ENCODE results near the gene KCNH3.

Gene KCNH3

GRCh38 chr12:49543914-49544815 lies 5.3 kb downstream of the KCNH3 start:
- peak; percentile 60 for DNase-seq (ENCODE audit: low spot score)

GRCh38 chr12:49545815-49546214 lies 7.0 kb downstream of the KCNH3 start:
- no peak for DNase-seq (ENCODE audit: low spot score)

- DNase-seq (ENCODE audit: low spot score), result no peak
Observed at GRCh38 chr12:49546481-49546880, 7.7 kb downstream of the KCNH3 start.

GRCh38 chr12:49547090-49547690 lies 8.4 kb downstream of the KCNH3 start:
- no peak for DNase-seq (ENCODE audit: low spot score)

GRCh38 chr12:49548481-49548821 lies 9.6 kb downstream of the KCNH3 start:
- DNase-seq (ENCODE audit: low spot score), result no peak

- DNase-seq (ENCODE audit: low spot score), result peak; percentile 65
Observed at GRCh38 chr12:49548822-49549648, 10.2 kb downstream of the KCNH3 start.

- no peak for DNase-seq (ENCODE audit: low spot score)
Observed at GRCh38 chr12:49549735-49550692, 11.2 kb downstream of the KCNH3 start.

- no peak for DNase-seq (ENCODE audit: low spot score)
Observed at GRCh38 chr12:49550693-49551252, 11.9 kb downstream of the KCNH3 start.

GRCh38 chr12:49552014-49552413 lies 13.2 kb downstream of the KCNH3 start:
- DNase-seq (ENCODE audit: low spot score), result peak; percentile 53

- no peak for DNase-seq (ENCODE audit: low spot score)
Observed at GRCh38 chr12:49552425-49552824, 13.6 kb downstream of the KCNH3 start.

- no peak for DNase-seq (ENCODE audit: low spot score)
Observed at GRCh38 chr12:49552899-49553298, 14.1 kb downstream of the KCNH3 start.

- DNase-seq (ENCODE audit: low spot score), result no peak
Observed at GRCh38 chr12:49553512-49554088, 14.8 kb downstream of the KCNH3 start.

- DNase-seq (ENCODE audit: low spot score), result no peak
Observed at GRCh38 chr12:49554266-49554665, 15.4 kb downstream of the KCNH3 start.

GRCh38 chr12:49555631-49556390 lies 17.0 kb downstream of the KCNH3 start:
- DNase-seq (ENCODE audit: low spot score), result no peak

GRCh38 chr12:49556391-49557186 lies 17.8 kb downstream of the KCNH3 start:
- DNase-seq (ENCODE audit: low spot score), result no peak

GRCh38 chr12:49557187-49557916 lies 18.5 kb downstream of the KCNH3 start:
- DNase-seq (ENCODE audit: low spot score), result no peak

GRCh38 chr12:49557917-49558215 lies 19.0 kb downstream of the KCNH3 start:
- no peak for DNase-seq (ENCODE audit: low spot score)

- DNase-seq (ENCODE audit: low spot score), result no peak
Observed at GRCh38 chr12:49558526-49558925, 19.7 kb downstream of the KCNH3 start.

All from AG20443 (cell line).